Progenitor cell of endocrine pancreas (in vitro differentiated cells): ENCODE measurements around the gene RBMS2. TPM values are rescaled to one million over a fixed set of nuclear protein-coding genes. Genes with fewer than 3 reads are reported as not detected.

Source experiments
- DNase-seq: peaks from one replicate; pipeline ENCODE4 v3.0.0; 2021; ENCODE audit warnings: low spot score; ENCODE audit not compliant: unreplicated experiment
- H3K27ac Mint-ChIP-seq: 2 replicates; pipeline ENCODE4 v1.8.0; 2021; ENCODE audit warnings: mild to moderate bottlenecking, moderate library complexity, mixed read lengths
- H3K27me3 Mint-ChIP-seq: 2 replicates; pipeline ENCODE4 v1.8.0; 2021; ENCODE audit warnings: mixed read lengths
- H3K36me3 Mint-ChIP-seq: 2 replicates; pipeline ENCODE4 v1.8.0; 2022; ENCODE audit warnings: mixed read lengths; ENCODE audit not compliant: insufficient read depth
- H3K4me1 Mint-ChIP-seq: 2 replicates; pipeline ENCODE4 v1.8.0; 2021; ENCODE audit warnings: low read depth, mixed read lengths
- H3K4me3 Mint-ChIP-seq: 2 replicates; pipeline ENCODE4 v1.8.0; 2021; ENCODE audit warnings: low read depth, mild to moderate bottlenecking, moderate library complexity, mixed read lengths
- H3K9me3 Mint-ChIP-seq: 2 replicates; pipeline ENCODE4 v1.8.0; 2021; ENCODE audit warnings: low read depth, mixed read lengths
- CTCF ChIP-seq: fragments of 200-600 bp; sonication (generic); IDR thresholded peaks from one replicate; pipeline ENCODE4 v1.5.0; 2021; ENCODE audit warnings: antibody characterized with exemption, mild to moderate bottlenecking; ENCODE audit not compliant: unreplicated experiment
- long read RNA-seq: library from polyadenylated mRNA; unstranded; transcript quantifications from one replicate; pipeline ENCODE4 v2.0.0, GENCODE V29; 2020
- total RNA-seq: library from RNA; stranded (reverse); gene quantifications from 2 replicates; pipeline ENCODE4 v1.2.1, GENCODE V29; 2021

RBMS2 gene
- total RNA-seq, result 54.1 and 65.9 TPM in 2 replicates
- long read RNA-seq, full-length matches to known transcripts, result 3 of 20 reads
- long read RNA-seq, partial matches to known transcripts, result 1 of 20 reads
- long read RNA-seq, other reads (novel, unspliced or antisense), result 16 of 20 reads

GRCh38 chr12:56521590-56522371, at the start of gene RBMS2:
RBMS2 (plus strand) TSS chr12:56521820; CDS start chr12:56522024, 204 bp downstream.
- no peaks in the 10 kb centered on the region for H3K9me3 Mint-ChIP-seq
- H3K27ac Mint-ChIP-seq, result peak within 1 kb of the TSS; percentile 91
- TF ChIP-seq CTCF, result no peak
- no peaks in the 10 kb centered on the region for H3K36me3 Mint-ChIP-seq
- peak; percentile 43 for DNase-seq
- peaks cover 20% of the 10 kb centered on the region for H3K4me1 Mint-ChIP-seq
- H3K4me3 Mint-ChIP-seq, result peak within 1 kb of the TSS; percentile 82
- H3K27me3 Mint-ChIP-seq, result no peaks in the 10 kb centered on the region

- H3K27me3 Mint-ChIP-seq, result no peaks in the 10 kb centered on the region
- no peak overlapping the region for H3K27ac Mint-ChIP-seq
- H3K36me3 Mint-ChIP-seq, result peaks cover 1% of the 10 kb centered on the region
- TF ChIP-seq CTCF, result no peak
- no peak overlapping the region for H3K4me3 Mint-ChIP-seq
- no peak for DNase-seq
- H3K4me1 Mint-ChIP-seq, result peaks cover 4% of the 10 kb centered on the region
- H3K9me3 Mint-ChIP-seq, result no peaks in the 10 kb centered on the region
Observed at GRCh38 chr12:56474389-56474788, 47.2 kb upstream of the RBMS2 start.

- H3K36me3 Mint-ChIP-seq, result peaks cover 1% of the 10 kb centered on the region
Observed at GRCh38 chr12:56476143-56476542, 45.5 kb upstream of the RBMS2 start.

GRCh38 chr12:56476972-56477432, 44.6 kb upstream of the RBMS2 start:
- Mint-ChIP-seq H3K4me3 (no peak overlapping the region), H3K36me3 (peaks cover 1% of the 10 kb centered on the region)

More at GRCh38 chr12:56476143-56476542, 45.5 kb upstream of the RBMS2 start:
- no peak overlapping the region for H3K27ac Mint-ChIP-seq
- TF ChIP-seq CTCF, result no peak
- no peaks in the 10 kb centered on the region for H3K4me1 Mint-ChIP-seq
- H3K27me3 Mint-ChIP-seq, result no peaks in the 10 kb centered on the region
- H3K9me3 Mint-ChIP-seq, result no peaks in the 10 kb centered on the region
- DNase-seq, result no peak
- no peak overlapping the region for H3K4me3 Mint-ChIP-seq

More at GRCh38 chr12:56476972-56477432, 44.6 kb upstream of the RBMS2 start:
- Mint-ChIP-seq H3K27ac (no peak overlapping the region), H3K9me3 (no peaks in the 10 kb centered on the region), H3K27me3 (no peaks in the 10 kb centered on the region), H3K4me1 (no peaks in the 10 kb centered on the region)
- DNase-seq, result no peak
- TF ChIP-seq CTCF, result no peak
